ENCODE results near the gene MYOF. TPM values are rescaled to one million over a fixed set of nuclear protein-coding genes. Genes with fewer than 3 reads are reported as not detected.

The MYOF gene
- total and polyA plus RNA-seq, 2 of the 8 experiments (the other 6 are each of a cell fraction or from before 2014, with no cell fraction given) = 0.98 to 2.3 TPM

- H2BK12ac ChIP-seq (ENCODE audit: low read depth, low read length) = no peak overlapping the region
- no peaks in the 10 kb centered on the region for H3K9me3 ChIP-seq (ENCODE audit: insufficient read depth in 2 of 2, low read depth in 1 of 2, low read length in 1 of 2)
- no peak overlapping the region for H2BK15ac ChIP-seq (ENCODE audit: low read length)
- 90% methylated on average over 5 of the region's 5 CpGs; no CpG with 5 or more reads in 1 of the 2 experiments for WGBS, 2 experiments (ENCODE audit: extremely low coverage in 1 of 2, insufficient coverage in 1 of 2, insufficient read length in 1 of 2, insufficient replicate concordance in 2 of 2, low coverage in 1 of 2, low lambda C conversion rate in 2 of 2, missing lambda C conversion rate in 1 of 2)
- H4K5ac ChIP-seq (ENCODE audit: insufficient read length, low read depth, low read length) = no peak overlapping the region
- FAIRE-seq (no peak), DNase-seq (ENCODE audit: low read depth in 1 of 2, low spot score in 2 of 2) (no peak)
- no peaks in the 10 kb centered on the region for H3K36me3 ChIP-seq (ENCODE audit: control insufficient read depth in 2 of 4, insufficient read depth in 4 of 4, low read length in 3 of 4)
- H2BK20ac ChIP-seq (ENCODE audit: low read length) = no peak overlapping the region
- H3K4me2 ChIP-seq (ENCODE audit: insufficient read depth in 1 of 2, low read depth in 2 of 2, low read length in 2 of 2) = no peak overlapping the region
- H3K27me3 ChIP-seq (replicated peaks in 1 of 4; ENCODE audit: control insufficient read depth in 3 of 4, extremely low read depth in 1 of 4, insufficient read depth in 3 of 4, low read length in 3 of 4) = no peaks in the 10 kb centered on the region
- H3K27ac ChIP-seq (ENCODE audit: low read depth, low read length) = no peak overlapping the region
- no peak overlapping the region for H2BK5ac ChIP-seq (ENCODE audit: low read depth, low read length)
- H3K79me2 ChIP-seq (ENCODE audit: control insufficient read depth in 1 of 2, insufficient read depth in 2 of 2, low read length in 2 of 2) = no peaks in the 10 kb centered on the region
- H4K8ac ChIP-seq (ENCODE audit: extremely low read depth, insufficient read depth, low read length) = no peak overlapping the region
- no peak overlapping the region for H3K14ac ChIP-seq (ENCODE audit: insufficient read length)
- ChIA-PET POLR2A (ENCODE audit: partially characterized antibody) (interaction anchor here (1.2 to 1.4 kb wide), 2 partner anchors 9 to 40 kb away, joined by 3 to 4 read pairs; no protein-coding TSS in a partner anchor), CTCF (ENCODE audit: partially characterized antibody) (interaction anchor here (0.6 to 2.4 kb wide), 3 partner anchors 155 to 221 kb away, joined by 3 to 8 read pairs (median 3); no protein-coding TSS in a partner anchor)
- H3K9ac ChIP-seq (replicated peaks in 1 of 4; ENCODE audit: extremely low read depth in 1 of 4, low read depth in 3 of 4, low read length in 3 of 4) = no peak overlapping the region
- no peak overlapping the region for H4K91ac ChIP-seq (replicated peaks; ENCODE audit: insufficient read length, low read length)
- H3K79me1 ChIP-seq (ENCODE audit: low read depth, low read length) = no peaks in the 10 kb centered on the region
- H3K4me3 ChIP-seq (ENCODE audit: extremely low read depth in 1 of 4, insufficient read depth in 2 of 4, low read depth in 3 of 4, low read length in 4 of 4) = no peak overlapping the region
- H2BK120ac ChIP-seq (replicated peaks; ENCODE audit: low read depth, low read length) = no peak overlapping the region
- no peak overlapping the region for H2AK5ac ChIP-seq (ENCODE audit: low read depth, low read length)
- H3K4me1 ChIP-seq (replicated peaks in 1 of 4; ENCODE audit: control insufficient read depth in 3 of 4, insufficient read depth in 4 of 4, low read length in 3 of 4) = peaks cover 0 to 11% (median 0%) of the 10 kb centered on the region in 4 experiments; a peak in 2 of 7 replicates
- H3K4ac ChIP-seq (replicated peaks; ENCODE audit: insufficient read length, low read depth, low read length) = no peak overlapping the region
- no peaks in the 10 kb centered on the region for H4K20me1 ChIP-seq (replicated peaks in 1 of 2; ENCODE audit: control insufficient read depth in 1 of 2, insufficient read depth in 2 of 2, low read length in 2 of 2)
- H3K23ac ChIP-seq (ENCODE audit: insufficient read length) = no peak overlapping the region
- H3K23me2 ChIP-seq (ENCODE audit: low read depth, low read length) = no peaks in the 10 kb centered on the region
- no peak overlapping the region for H3K18ac ChIP-seq (ENCODE audit: extremely low read depth, low read length)
- no peak overlapping the region for H2AFZ ChIP-seq (ENCODE audit: low read length)
- no peak overlapping the region for H3K56ac ChIP-seq (replicated peaks; ENCODE audit: insufficient read length, low read depth, low read length)
- no peak for TF ChIP-seq NRF1 (IDR thresholded peaks at IDR 0.05; ENCODE audit: low read depth, low read length)
- no peak for TF ChIP-seq POLR2AphosphoS5 (IDR thresholded peaks at IDR 0.05; ENCODE audit: low read depth, low read length)
- TF ChIP-seq NANOG (IDR thresholded peaks at IDR 0.05; ENCODE audit: insufficient read depth, low read depth, low read length, poor library complexity, severe bottlenecking) = no peak
- TF ChIP-seq SIRT6 (IDR thresholded peaks at IDR 0.05; ENCODE audit: low read length) = no peak
- TF ChIP-seq MAX (IDR thresholded peaks at IDR 0.05) = no peak
- TF ChIP-seq CBX5 (IDR thresholded peaks at IDR 0.05; ENCODE audit: low read depth, low read length) = no peak
- TF ChIP-seq ASH2L (IDR thresholded peaks at IDR 0.05; ENCODE audit: low read length) = no peak
- TF ChIP-seq RNF2 (IDR thresholded peaks at IDR 0.05; ENCODE audit: borderline replicate concordance, low read depth, low read length, missing control alignments, poor library complexity, severe bottlenecking) = no peak
- no peak for TF ChIP-seq ATF3 (IDR thresholded peaks at IDR 0.05; ENCODE audit: insufficient read depth, low read depth, low read length)
- no peak for TF ChIP-seq SP1 (IDR thresholded peaks at IDR 0.05; ENCODE audit: low read depth, low read length)
- no peak for TF ChIP-seq JUND (IDR thresholded peaks at IDR 0.05; ENCODE audit: low read length)
- no peak for TF ChIP-seq SIN3A (conservative IDR thresholded peaks at IDR 0.05 in 1 of 2, IDR thresholded peaks at IDR 0.05 in 1 of 2; ENCODE audit: low read depth in 1 of 2, low read length in 2 of 2)
- TF ChIP-seq TCF12 (IDR thresholded peaks at IDR 0.05; ENCODE audit: low read depth, low read length) = no peak
These were observed 181.2 kb downstream of the MYOF start for GRCh38 chr10:93300981-93301380.
